HCT116 (cell line): ENCODE measurements around the gene RFX1. TPM values are rescaled to one million over a fixed set of nuclear protein-coding genes. Genes with fewer than 3 reads are reported as not detected.
"Not testable (repeated sequence)": the region's sequence is repeated elsewhere in the genome, so short reads cannot be mapped to it uniquely, and the experiment has no call there.

Experiments
- ATAC-seq: fragments of 200-7000 bp; cut with Tn5 transposase; 2 replicates; pipeline ENCODE4 v1.9.1; 2020; ENCODE audit warnings: mild to moderate bottlenecking, moderate library complexity
- BruUV-seq: library from RNA; stranded (reverse); fragments of 400-500 nt; replicated peaks from 2 replicates; lab custom pipeline; 2021; lab: Mats Ljungman, UMichigan
- CTCF ChIA-PET: fragments of 300-600 bp; sonication (Branson Sonifier 250); formaldehyde crosslinking; loops from one replicate; lab custom pipeline; 2021; ENCODE audit warnings: antibody characterized with exemption; lab: Charles Lee
- POLR2A ChIA-PET: fragments of 300-600, 350-600 bp; sonication (Branson Sonifier 250); formaldehyde crosslinking; loops from one replicate; lab custom pipeline; 2021; ENCODE audit warnings: antibody characterized with exemption; lab: Charles Lee
- RAD21 ChIA-PET, 2 experiments: fragments of 300-600 bp; sonication (Branson Sonifier 250); formaldehyde crosslinking; loops; one replicate each; lab custom pipeline; 2023; ENCODE audit warnings: low total read pairs in 2 of 2; ENCODE audit not compliant: uncharacterized antibody in 2 of 2, unreplicated experiment in 2 of 2, low non-redundant PET in 1 of 2; lab: Charles Lee
- DNase-seq: peaks from one replicate; pipeline ENCODE4 v3.0.0-alpha.2; 2010; ENCODE audit warnings: low read depth, low spot score
- H2AFZ ChIP-seq: fragments of 200-600 bp; shearing (Covaris generic), sonication (generic); 2 replicates; pipeline ENCODE4 v1.6.1; 2017; ENCODE audit warnings: low read depth, mixed run types, mixed read lengths, antibody characterized with exemption, low read length; ENCODE audit not compliant: poor library complexity, severe bottlenecking
- H3K27ac ChIP-seq: 2 replicates; pipeline ENCODE4 v1.5.1; 2012; ENCODE audit warnings: low read depth, low read length
- H3K27me3 ChIP-seq: fragments of 200-600 bp; sonication (generic); 2 replicates; pipeline ENCODE4 v1.6.1; 2016; ENCODE audit warnings: mixed run types, low read length, mixed read lengths; ENCODE audit not compliant: insufficient read depth
- H3K36me3 ChIP-seq, 2 experiments: fragments of 200-500 bp in 1 of 2; fragments of 200-600 bp in 1 of 2; sonication (Bioruptor generic) in 1 of 2; sonication (generic) in 1 of 2; 2 replicates each; pipeline versions ENCODE4 v1.5.1 to v1.6.1; 2014 to 2016; ENCODE audit warnings: low read length in 2 of 2, inconsistent platforms in 1 of 2, mixed read lengths in 1 of 2, mixed run types in 1 of 2; ENCODE audit not compliant: insufficient read depth in 2 of 2, control insufficient read depth in 1 of 2
- H3K4me1 ChIP-seq, 2 experiments: fragments of 200-600 bp in 1 of 2; sonication (generic) in 1 of 2; 2 replicates each; pipeline versions ENCODE4 v1.5.1 to v1.6.1; 2012 to 2017; ENCODE audit warnings: low read length in 2 of 2, inconsistent platforms in 1 of 2, mild to moderate bottlenecking in 1 of 2, mixed read lengths in 1 of 2, mixed run types in 1 of 2, moderate library complexity in 1 of 2; ENCODE audit not compliant: insufficient read depth in 2 of 2, control insufficient read depth in 1 of 2
- H3K4me2 ChIP-seq: fragments of 200-600 bp; sonication (generic); 2 replicates; pipeline ENCODE4 v1.6.1; 2017; ENCODE audit warnings: mixed run types, low read length, mixed read lengths
- H3K4me3 ChIP-seq, 2 experiments: fragments of 200-600 bp in 1 of 2; sonication (generic) in 1 of 2; replicated peaks in 1 of 2; 2 replicates each; pipeline ENCODE4 v1.5.1; 2011 to 2016; ENCODE audit warnings: low read length in 2 of 2, control low read depth in 1 of 2, low read depth in 1 of 2, mild to moderate bottlenecking in 1 of 2, mixed read lengths in 1 of 2, mixed run types in 1 of 2
- H3K79me2 ChIP-seq: fragments of 200-600 bp; sonication (generic); 2 replicates; pipeline ENCODE4 v1.6.1; 2017; ENCODE audit warnings: mild to moderate bottlenecking, mixed run types, low read length, moderate library complexity, mixed read lengths; ENCODE audit not compliant: insufficient read depth
- H3K9ac ChIP-seq: fragments of 200-600 bp; sonication (generic); 2 replicates; pipeline ENCODE4 v1.6.1; 2016; ENCODE audit warnings: low read length, mixed read lengths
- H3K9me2 ChIP-seq: fragments of 200-600 bp; sonication (generic), shearing (Covaris generic); 2 replicates; pipeline ENCODE4 v1.6.1; 2017; ENCODE audit warnings: mixed run types, mild to moderate bottlenecking, moderate library complexity; ENCODE audit not compliant: insufficient read depth
- H3K9me3 ChIP-seq, 2 experiments: fragments of 200-500 bp in 1 of 2; fragments of 200-600 bp in 1 of 2; sonication (Bioruptor generic) in 1 of 2; sonication (generic) in 1 of 2; 2 replicates each; pipeline ENCODE4 v1.6.1; 2014 to 2017; ENCODE audit warnings: low read length in 2 of 2, mixed read lengths in 2 of 2, inconsistent platforms in 1 of 2, low read depth in 1 of 2, mild to moderate bottlenecking in 1 of 2, mixed run types in 1 of 2, moderate library complexity in 1 of 2; ENCODE audit not compliant: control insufficient read depth in 1 of 2, insufficient read depth in 1 of 2
- H4K20me1 ChIP-seq: fragments of 200-600 bp; sonication (generic), shearing (Covaris generic); 2 replicates; pipeline ENCODE4 v1.6.1; 2017; ENCODE audit warnings: mixed run types, mild to moderate bottlenecking, moderate library complexity; ENCODE audit not compliant: insufficient read depth
- ATF3 ChIP-seq: IDR thresholded peaks from 2 replicates; pipeline ENCODE4 v1.6.1; 2012
- CEBPB ChIP-seq: IDR thresholded peaks from 2 replicates; pipeline ENCODE4 v1.6.1; 2012; ENCODE audit warnings: low read depth
- CTCF ChIP-seq, 3 experiments: fragments of 200-600 bp in 1 of 3; sonication (generic) in 1 of 3; IDR thresholded peaks in 2 of 3; conservative IDR thresholded peaks in 1 of 3; 2 replicates each; pipeline ENCODE4 v1.5.1; 2012 to 2017; ENCODE audit warnings: low read depth in 2 of 3, low read length in 2 of 3, antibody characterized with exemption in 1 of 3, borderline replicate concordance in 1 of 3, control low read depth in 1 of 3, mild to moderate bottlenecking in 1 of 3, mixed read lengths in 1 of 3, mixed run types in 1 of 3, moderate library complexity in 1 of 3; ENCODE audit not compliant: insufficient read depth in 1 of 3
- EZH2 ChIP-seq: fragments of 200-600 bp; sonication (generic); IDR thresholded peaks from 2 replicates; pipeline ENCODE4 v1.6.1; 2017; ENCODE audit warnings: antibody characterized with exemption, mixed run types
- ZNF274 ChIP-seq: fragments of 200-500 bp; sonication (Bioruptor generic); IDR thresholded peaks from 2 replicates; pipeline ENCODE4 v1.6.1; 2014; ENCODE audit warnings: mild to moderate bottlenecking, low read depth, low read length, inconsistent platforms
- intact Hi-C: fragments of 100-400 bp; cut with micrococcal nuclease; formaldehyde crosslinking; loops from 2 replicates; pipeline ENCODE4 v1.10.0; 2022
- total RNA-seq: library from RNA; stranded (reverse); gene quantifications from one replicate; pipeline ENCODE4 v1.2.1, GENCODE V29; 2021; ENCODE audit not compliant: unreplicated experiment

Gene RFX1
- total RNA-seq, 1 experiment from 2014 or later: 16.3 TPM

DNA sequence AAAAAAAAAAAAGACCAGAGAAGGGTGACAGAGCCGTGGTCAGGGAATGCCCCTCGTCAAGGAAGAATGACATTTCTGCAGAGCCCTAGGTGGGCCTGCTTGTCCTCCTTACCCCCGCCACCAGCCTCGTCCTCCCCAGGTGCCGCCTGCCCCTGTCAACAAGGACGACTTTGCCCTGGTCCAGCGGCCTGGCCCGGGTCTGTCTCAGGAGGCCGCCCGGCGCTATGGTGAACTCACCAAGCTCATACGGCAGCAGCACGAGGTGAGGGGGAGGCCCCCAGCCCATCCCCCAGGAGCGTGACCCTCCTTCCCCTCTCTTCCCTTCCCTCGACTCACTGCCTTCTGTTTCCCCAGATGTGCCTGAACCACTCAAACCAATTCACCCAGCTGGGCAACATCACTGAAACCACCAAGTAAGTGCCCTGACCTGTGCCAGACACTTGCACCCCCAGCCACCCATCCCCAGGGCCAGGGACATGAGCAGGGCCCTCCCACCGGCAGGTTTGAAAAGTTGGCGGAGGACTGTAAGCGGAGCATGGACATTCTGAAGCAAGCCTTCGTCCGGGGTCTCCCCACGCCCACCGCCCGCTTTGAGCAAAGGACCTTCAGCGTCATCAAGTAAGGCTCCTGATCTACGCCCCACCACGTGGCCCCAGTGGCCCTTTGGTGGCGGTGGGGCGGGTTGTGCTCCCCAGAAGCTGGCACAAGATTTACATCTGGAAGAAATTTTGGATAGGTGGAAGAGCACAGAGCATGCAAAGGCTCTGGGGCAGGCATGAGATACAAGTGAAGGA, 82.7 kb downstream of the RFX1 start (continued):
- TF ChIP-seq CTCF (IDR thresholded peaks at IDR 0.05 in 2 of 3, conservative IDR thresholded peaks at IDR 0.05 in 1 of 3; ENCODE audit: borderline replicate concordance in 1 of 3, insufficient read depth in 1 of 3, low read depth in 2 of 3, low read length in 2 of 3): no peak
- TF ChIP-seq CEBPB: no peak
- TF ChIP-seq EZH2: no peak
- no peak for TF ChIP-seq ZNF274
- TF ChIP-seq ATF3: no peak

DNA sequence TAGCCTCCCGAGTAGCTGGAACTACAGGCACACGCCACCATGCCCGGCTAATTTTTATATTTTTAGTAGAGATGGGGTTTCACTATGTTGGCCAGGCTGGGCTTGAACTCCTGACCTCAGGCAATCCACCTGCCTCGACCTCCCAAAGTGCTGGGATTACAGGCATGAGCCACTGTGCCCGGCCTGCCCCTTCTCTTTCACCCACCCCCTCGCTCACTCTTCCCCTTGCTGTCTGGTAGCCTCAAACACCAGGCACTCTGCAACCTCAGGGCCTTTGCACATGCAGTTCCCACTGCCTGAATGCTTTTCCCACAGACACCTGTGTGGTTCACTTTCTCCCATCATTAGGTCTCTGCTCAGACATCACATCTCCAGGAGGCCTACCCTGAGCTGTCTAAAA, 84.0 kb downstream of the RFX1 start:
- ATAC-seq, H3K9me3 ChIP-seq, H3K4me1 ChIP-seq, DNase-seq, H3K4me2 ChIP-seq, CTCF ChIA-PET, H3K27ac ChIP-seq, POLR2A ChIA-PET, RAD21 ChIA-PET, H3K27me3 ChIP-seq, BruUV-seq, H3K9me2 ChIP-seq, H3K79me2 ChIP-seq, intact Hi-C loops, H2AFZ ChIP-seq, H3K9ac ChIP-seq, H4K20me1 ChIP-seq, H3K4me3 ChIP-seq: not testable (repeated sequence)
- H3K36me3 ChIP-seq: peaks cover 10 to 33% of the 10 kb centered on the region in 2 experiments
